Breast epithelium (tissue), 4 donors: ENCODE results near the gene FASN. TPM values are rescaled to one million over a fixed set of nuclear protein-coding genes. Genes with fewer than 3 reads are reported as not detected.
A peak's percentile ranks its signal among the peaks of the same experiment; 100 is the strongest.

Experiments used
- DNase-seq, 2 donors: peaks; one replicate each; pipeline ENCODE4 v3.0.0-alpha.2; 2019; ENCODE audit warnings: low spot score in 2 of 2
- H3K27ac ChIP-seq, 2 donors: fragments of 200-600 bp; sonication (generic) in 1 of 2; one replicate each; pipeline ENCODE4 v1.5.1; 2016 to 2019; ENCODE audit warnings: mild to moderate bottlenecking in 1 of 2
- H3K27me3 ChIP-seq, 2 donors: fragments of 200-600 bp; sonication (generic) in 1 of 2; one replicate each; pipeline versions ENCODE4 v1.5.1 to v1.6.0; 2017 to 2019; ENCODE audit warnings: control low read depth in 1 of 2, mild to moderate bottlenecking in 1 of 2
- H3K36me3 ChIP-seq: fragments of 200-600 bp; one replicate; pipeline ENCODE4 v1.5.1; 2019
- H3K4me1 ChIP-seq, 2 donors: fragments of 200-600 bp; sonication (generic); one replicate each; pipeline ENCODE4 v1.5.1; 2016 to 2019; ENCODE audit warnings: control low read depth in 1 of 2
- H3K4me3 ChIP-seq, 3 donors: fragments of 200-600 bp; sonication (generic); 1 replicate in 2 of 3; 2 replicates in 1 of 3; pipeline ENCODE4 v1.5.1; 2016 to 2019; ENCODE audit warnings: mild to moderate bottlenecking in 3 of 3, moderate library complexity in 2 of 3
- H3K9me3 ChIP-seq, 2 donors: fragments of 200-600 bp; sonication (generic) in 1 of 2; one replicate each; pipeline ENCODE4 v1.5.1; 2016 to 2019; ENCODE audit warnings: control low read depth in 1 of 2
- CTCF ChIP-seq, 3 donors: fragments of 450-650 bp; IDR thresholded peaks; one replicate each; pipeline ENCODE4 v1.5.1; 2016 to 2017; ENCODE audit warnings: antibody characterized with exemption in 3 of 3, mild to moderate bottlenecking in 3 of 3, moderate library complexity in 3 of 3
- POLR2A ChIP-seq: fragments of 450-650 bp; IDR thresholded peaks from one replicate; pipeline ENCODE4 v1.6.1; 2016; ENCODE audit warnings: antibody characterized with exemption, mild to moderate bottlenecking, moderate library complexity
- POLR2AphosphoS5 ChIP-seq, 3 donors: sonication (generic); formaldehyde crosslinking; IDR thresholded peaks; one replicate each; pipeline ENCODE4 v1.6.1; 2017; ENCODE audit warnings: antibody characterized with exemption in 3 of 3
- intact Hi-C: fragments of 100-400 bp; cut with DNase I; formaldehyde crosslinking; loops from one replicate; pipeline ENCODE4 v1.15.1; 2023; ENCODE audit warnings: low total_unique reads
- total RNA-seq, 3 donors: library from RNA; depleted of rRNA; stranded (reverse); fragments of >200 nt; gene quantifications; one replicate each; pipeline ENCODE4 v1.1.0, GENCODE V29; 2016

Gene FASN
- total RNA-seq, 3 donors from 2014 or later, result 95.4 to 590 (median 98.6) TPM

DNA sequence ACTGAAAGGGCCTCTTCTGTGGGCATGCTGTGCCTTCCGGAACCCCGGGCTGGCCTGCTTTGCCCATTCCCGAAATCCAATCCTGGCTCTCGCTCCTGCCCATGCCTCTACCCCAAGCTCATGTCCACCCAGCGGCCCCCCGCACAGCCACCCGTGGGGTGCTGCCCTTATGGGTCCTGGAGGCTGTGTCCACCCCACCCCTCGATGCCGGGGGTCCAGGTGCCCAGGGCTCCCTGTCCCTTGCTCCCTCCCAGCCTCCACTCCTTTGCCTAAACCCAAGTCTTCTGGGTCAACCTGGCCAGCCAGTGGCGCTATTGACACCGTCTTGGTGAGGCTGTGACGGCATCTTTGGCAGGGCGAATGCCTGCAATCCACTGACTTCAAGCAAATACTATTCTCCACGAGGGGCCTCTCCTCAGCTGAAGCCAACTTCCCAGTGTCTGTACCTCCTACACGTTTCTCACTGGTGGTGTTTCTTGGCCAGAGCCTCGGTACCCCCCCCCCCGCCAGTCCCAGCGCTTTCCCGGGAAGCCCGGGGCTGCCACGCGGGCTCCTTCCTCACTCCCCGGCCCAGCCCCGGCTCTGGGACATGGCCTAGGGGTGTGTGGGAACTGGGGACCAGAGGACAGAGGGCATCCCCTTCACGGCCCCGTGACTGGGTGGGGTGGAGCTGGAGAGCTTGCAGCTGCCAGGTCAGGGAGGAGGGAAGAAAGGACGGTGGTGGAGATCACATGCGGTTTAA, 20.2 kb downstream of the FASN start:
- peaks cover 22% of the 10 kb centered on the region for H3K36me3 ChIP-seq
- H3K27ac ChIP-seq, result peak overlapping the region; percentile 50 to 82
- no peaks in the 10 kb centered on the region for H3K9me3 ChIP-seq
- no peaks in the 10 kb centered on the region for H3K27me3 ChIP-seq
- intact Hi-C loops, result no loop called here
- DNase-seq, result peak in 1 of 2 donors; percentile 64
- H3K4me1 ChIP-seq, result no peaks in the 10 kb centered on the region
- TF ChIP-seq POLR2AphosphoS5 (IDR thresholded peaks at IDR 0.05) (peak in 2 of 3 donors; percentile 35 to 53), POLR2A (no peak), CTCF (IDR thresholded peaks at IDR 0.05) (no peak)
- H3K4me3 ChIP-seq, result peak overlapping the region in 1 of 3 donors; percentile 35

GRCh38 chr17:82076785-82077591, 21.0 kb downstream of the FASN start:
- Histone ChIP-seq H3K4me3 (peak overlapping the region in 1 of 3 donors; percentile 35), H3K27me3 (no peaks in the 10 kb centered on the region), H3K9me3 (no peaks in the 10 kb centered on the region), H3K27ac (peak overlapping the region; percentile 50 to 82), H3K36me3 (peaks cover 14% of the 10 kb centered on the region), H3K4me1 (no peaks in the 10 kb centered on the region)
- TF ChIP-seq CTCF (IDR thresholded peaks at IDR 0.05) (no peak), POLR2A (no peak), POLR2AphosphoS5 (IDR thresholded peaks at IDR 0.05) (no peak)
- DNase-seq, result no peak
- intact Hi-C loops, result no loop called here

DNA sequence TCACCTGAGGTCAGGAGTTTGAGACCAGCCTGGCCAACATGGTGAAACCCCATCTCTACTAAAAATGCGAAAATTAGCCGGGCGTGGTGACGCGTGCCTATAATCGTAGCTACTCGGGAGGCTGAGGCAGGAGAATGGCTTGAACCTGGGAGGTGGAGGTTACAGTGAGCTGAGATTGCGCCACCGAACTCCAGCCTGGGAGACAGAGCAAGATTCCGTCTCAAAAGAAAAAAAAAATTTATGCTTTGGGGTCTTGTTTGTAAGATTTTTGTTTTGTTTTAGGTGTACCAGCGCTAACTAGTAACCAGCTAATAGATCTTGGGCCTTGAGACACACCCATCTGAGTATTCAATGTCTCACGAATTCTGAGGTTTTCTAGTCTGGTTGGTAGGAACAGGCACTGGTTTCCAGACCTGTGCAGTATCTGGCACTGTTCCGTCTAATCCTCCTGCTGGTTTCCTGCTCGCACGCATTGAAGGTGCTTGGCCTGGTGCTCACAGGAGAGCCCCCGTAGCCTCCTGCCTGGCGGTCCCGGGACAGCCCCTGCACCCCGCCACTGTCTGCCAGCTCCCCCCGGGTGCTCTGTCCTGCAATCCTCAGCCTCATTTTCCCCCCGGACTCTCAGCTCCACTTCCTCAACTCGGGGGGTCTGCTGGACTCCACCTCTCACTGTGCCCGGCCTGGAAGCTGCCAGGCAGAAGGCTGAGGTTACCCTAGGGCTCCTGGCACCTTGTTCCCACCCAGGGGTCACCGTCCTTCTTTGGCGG, 21.8 kb downstream of the FASN start:
- H3K36me3 ChIP-seq, result peaks cover 11% of the 10 kb centered on the region
- intact Hi-C loops, result no loop called here
- no peaks in the 10 kb centered on the region for H3K4me1 ChIP-seq
- DNase-seq, result no peak
- peak overlapping the region in 1 of 2 donors; percentile 50 for H3K27ac ChIP-seq
- no peaks in the 10 kb centered on the region for H3K27me3 ChIP-seq
- H3K9me3 ChIP-seq, result no peaks in the 10 kb centered on the region
- no peak overlapping the region for H3K4me3 ChIP-seq
- no peak for TF ChIP-seq CTCF (IDR thresholded peaks at IDR 0.05)
- no peak for TF ChIP-seq POLR2A
- no peak for TF ChIP-seq POLR2AphosphoS5 (IDR thresholded peaks at IDR 0.05)

DNA sequence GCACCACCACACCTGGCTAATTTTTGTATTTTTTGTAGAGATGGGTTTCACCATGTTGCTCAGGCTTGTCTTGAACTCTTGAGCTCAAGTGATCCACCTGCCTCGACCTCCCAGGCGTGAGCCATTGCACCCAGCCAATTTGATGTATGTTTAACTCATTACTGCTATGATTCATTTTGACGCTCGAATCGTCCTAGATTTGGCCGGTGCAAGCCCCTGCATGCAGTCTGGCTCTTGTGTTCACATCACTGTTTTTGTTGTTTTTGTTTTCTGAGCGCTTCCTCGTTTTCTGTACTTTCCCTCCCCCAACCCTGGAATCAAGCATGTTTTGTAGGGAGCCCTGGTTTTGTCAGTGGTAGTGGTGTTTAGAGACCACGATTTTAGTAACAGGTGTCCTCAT, 24.6 kb downstream of the FASN start:
- Histone ChIP-seq H3K27ac (no peak overlapping the region), H3K4me3 (no peak overlapping the region), H3K27me3 (no peaks in the 10 kb centered on the region), H3K9me3 (no peaks in the 10 kb centered on the region), H3K36me3 (no peaks in the 10 kb centered on the region), H3K4me1 (no peaks in the 10 kb centered on the region)
- no peak for DNase-seq
- intact Hi-C loops, result no loop called here
- no peak for TF ChIP-seq CTCF (IDR thresholded peaks at IDR 0.05)
- TF ChIP-seq POLR2AphosphoS5 (IDR thresholded peaks at IDR 0.05), result no peak
- TF ChIP-seq POLR2A, result no peak
